ENCODE measurements around the gene OGN. TPM values are rescaled to one million over a fixed set of nuclear protein-coding genes. Genes with fewer than 3 reads are reported as not detected.

OGN gene
- total and polyA plus RNA-seq, 7 donors: 0.64 to 7.4 (median 0.95) TPM

DNA sequence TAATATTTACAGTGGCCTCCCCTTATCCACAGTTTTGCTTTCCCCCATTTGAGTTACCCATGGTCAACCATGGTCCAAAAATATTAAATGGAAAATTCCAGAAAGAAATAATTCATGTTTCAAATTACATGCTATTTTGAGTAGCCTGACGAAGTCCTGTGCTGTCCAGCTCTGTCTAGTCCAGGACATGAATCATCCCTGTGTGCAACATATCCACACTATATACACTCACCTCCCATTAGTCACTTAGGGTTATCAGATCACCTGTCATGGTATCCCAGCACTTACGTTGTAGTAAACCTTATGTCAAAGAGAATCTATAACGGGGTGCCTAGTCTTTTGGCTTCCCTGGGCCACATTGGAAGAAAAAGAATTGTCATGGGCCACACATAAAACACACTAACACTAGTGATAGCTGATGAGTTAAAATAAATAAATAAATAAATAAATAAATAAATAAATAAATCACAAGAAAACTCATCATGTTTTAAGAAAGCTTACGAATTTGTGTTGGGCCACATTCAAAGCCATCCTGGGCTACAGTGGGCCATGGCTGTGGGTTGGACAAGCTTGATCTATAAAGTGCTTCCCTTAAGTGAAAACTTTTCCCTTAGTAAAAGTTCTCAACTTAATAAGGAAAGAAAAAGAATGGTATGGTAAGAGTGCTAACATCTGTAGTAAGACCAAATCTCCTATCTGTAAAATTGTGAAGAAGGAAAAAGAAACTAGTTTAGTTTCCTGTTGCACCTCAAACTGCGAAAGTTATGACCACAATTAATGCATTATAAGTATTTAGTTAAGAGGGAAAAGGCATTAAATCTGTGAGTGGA is 35.8 kb upstream of the OGN start:
- DNase-seq: no peak
- Histone ChIP-seq H3K27me3 (ENCODE audit: insufficient read depth in 3 of 3, low read length in 2 of 3) (no peaks in the 10 kb centered on the region), H3K27ac (peak overlapping the region; percentile 56), H3K4me1 (peaks cover 8% of the 10 kb centered on the region), H3K4me3 (no peak overlapping the region), H3K36me3 (ENCODE audit: insufficient read depth in 1 of 2, low read depth in 1 of 2) (no peaks in the 10 kb centered on the region), H3K9me3 (no peaks in the 10 kb centered on the region)
- peak; percentile 99 to 100 (median 100) for ATAC-seq
- 54 to 70% (median 61%) methylated on average over 5 of the region's 5 CpGs for WGBS, 3 donors
- intact Hi-C loops (cut with DNase I): loop anchor here in 1 of 2 donors (5.0 kb wide), 1 partner anchor 98 kb away; no protein-coding TSS in a partner anchor
- no peak for TF ChIP-seq CTCF (IDR thresholded peaks at IDR 0.05)

GRCh38 chr9:92438900-92439526 is 34.6 kb upstream of the OGN start:
- no peaks in the 10 kb centered on the region for H3K9me3 ChIP-seq
- H3K27ac ChIP-seq: no peak overlapping the region
- H3K4me3 ChIP-seq: no peak overlapping the region
- DNase-seq (no peak), ATAC-seq (peak in 1 of 4 donors; percentile 40)
- no peaks in the 10 kb centered on the region for H3K36me3 ChIP-seq (ENCODE audit: insufficient read depth in 1 of 2, low read depth in 1 of 2)
- no peaks in the 10 kb centered on the region for H3K27me3 ChIP-seq (ENCODE audit: insufficient read depth in 3 of 3, low read length in 2 of 3)
- intact Hi-C loops (cut with DNase I): no loop called here
- peaks cover 8% of the 10 kb centered on the region for H3K4me1 ChIP-seq
- WGBS, 3 donors: 85 to 89% (median 88%) methylated on average over 5 of the region's 5 CpGs
- peak; percentile 22 for TF ChIP-seq CTCF (IDR thresholded peaks at IDR 0.05)

GRCh38 chr9:92435263-92435662 is 30.9 kb upstream of the OGN start:
- 90 to 97% (median 95%) methylated on average over 1 of the region's 1 CpG for WGBS, 3 donors
- Histone ChIP-seq H3K4me1 (peaks cover 8% of the 10 kb centered on the region), H3K36me3 (ENCODE audit: insufficient read depth in 1 of 2, low read depth in 1 of 2) (no peaks in the 10 kb centered on the region), H3K9me3 (no peaks in the 10 kb centered on the region), H3K27ac (no peak overlapping the region), H3K4me3 (no peak overlapping the region), H3K27me3 (ENCODE audit: insufficient read depth in 3 of 3, low read length in 2 of 3) (no peaks in the 10 kb centered on the region)
- no peak for ATAC-seq
- DNase-seq: no peak
- TF ChIP-seq CTCF (IDR thresholded peaks at IDR 0.05): no peak
- intact Hi-C loops (cut with DNase I): no loop called here

GRCh38 chr9:92432972-92433548 is 28.7 kb upstream of the OGN start:
- Histone ChIP-seq H3K27ac (no peak overlapping the region), H3K4me1 (no peaks in the 10 kb centered on the region), H3K9me3 (no peaks in the 10 kb centered on the region), H3K27me3 (ENCODE audit: insufficient read depth in 3 of 3, low read length in 2 of 3) (no peaks in the 10 kb centered on the region), H3K4me3 (no peak overlapping the region), H3K36me3 (ENCODE audit: insufficient read depth in 1 of 2, low read depth in 1 of 2) (no peaks in the 10 kb centered on the region)
- 94 to 95% (median 95%) methylated on average over 5 of the region's 5 CpGs for WGBS, 3 donors
- ATAC-seq (no peak), DNase-seq (no peak)
- intact Hi-C loops (cut with DNase I): no loop called here
- no peak for TF ChIP-seq CTCF (IDR thresholded peaks at IDR 0.05)

All from psoas muscle (tissue), 8 donors.